ENCODE measurements around the gene AP3B1. TPM values are rescaled to one million over a fixed set of nuclear protein-coding genes. Genes with fewer than 3 reads are reported as not detected.

AP3B1 gene
- total and polyA plus RNA-seq, 12 donors, result 22.0 to 59.1 (median 34.3) TPM

- intact Hi-C loops (cut with DNase I), result no loop called here
- Histone ChIP-seq H3K27me3 (no peaks in the 10 kb centered on the region), H3K36me3 (replicated peaks in 1 of 2) (no peaks in the 10 kb centered on the region), H3K27ac (no peak overlapping the region), H3K4me3 (no peak overlapping the region), H3K9me3 (replicated peaks in 1 of 3) (no peaks in the 10 kb centered on the region), H3K4me1 (replicated peaks in 1 of 2) (peaks cover 0 to 8% of the 10 kb centered on the region in 2 donors)
- 90 to 92% (median 91%) methylated on average over 2 of the region's 2 CpGs for WGBS, 4 donors
- no peak for TF ChIP-seq POLR2A (IDR thresholded peaks at IDR 0.05)
- TF ChIP-seq, protein P1, sequence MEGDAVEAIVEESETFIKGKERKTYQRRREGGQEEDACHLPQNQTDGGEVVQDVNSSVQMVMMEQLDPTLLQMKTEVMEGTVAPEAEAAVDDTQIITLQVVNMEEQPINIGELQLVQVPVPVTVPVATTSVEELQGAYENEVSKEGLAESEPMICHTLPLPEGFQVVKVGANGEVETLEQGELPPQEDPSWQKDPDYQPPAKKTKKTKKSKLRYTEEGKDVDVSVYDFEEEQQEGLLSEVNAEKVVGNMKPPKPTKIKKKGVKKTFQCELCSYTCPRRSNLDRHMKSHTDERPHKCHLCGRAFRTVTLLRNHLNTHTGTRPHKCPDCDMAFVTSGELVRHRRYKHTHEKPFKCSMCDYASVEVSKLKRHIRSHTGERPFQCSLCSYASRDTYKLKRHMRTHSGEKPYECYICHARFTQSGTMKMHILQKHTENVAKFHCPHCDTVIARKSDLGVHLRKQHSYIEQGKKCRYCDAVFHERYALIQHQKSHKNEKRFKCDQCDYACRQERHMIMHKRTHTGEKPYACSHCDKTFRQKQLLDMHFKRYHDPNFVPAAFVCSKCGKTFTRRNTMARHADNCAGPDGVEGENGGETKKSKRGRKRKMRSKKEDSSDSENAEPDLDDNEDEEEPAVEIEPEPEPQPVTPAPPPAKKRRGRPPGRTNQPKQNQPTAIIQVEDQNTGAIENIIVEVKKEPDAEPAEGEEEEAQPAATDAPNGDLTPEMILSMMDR (IDR thresholded peaks at IDR 0.05), result no peak
- DNase-seq, result no peak
Measured at GRCh38 chr5:78236046-78236445, 58.5 kb downstream of the AP3B1 start.

DNA sequence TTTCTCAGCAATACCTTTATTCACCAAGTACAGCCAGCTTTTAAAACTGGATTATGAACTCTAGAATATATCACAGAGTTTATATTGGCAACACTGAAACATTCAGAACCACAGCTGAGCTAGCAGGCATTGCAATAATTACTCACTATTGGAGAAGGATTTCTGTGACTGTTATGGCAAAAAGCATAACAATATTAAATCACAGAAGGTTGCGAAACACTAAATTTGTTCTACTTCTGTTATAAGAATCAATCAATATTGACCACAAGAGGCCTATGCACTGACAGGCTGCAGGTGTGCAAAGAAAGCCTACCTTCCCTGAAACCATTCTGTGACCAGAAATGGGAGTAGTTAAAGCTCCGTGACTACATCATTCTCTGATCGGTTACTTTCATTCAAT, 59.2 kb downstream of the AP3B1 start:
- Histone ChIP-seq H3K4me1 (replicated peaks in 1 of 2) (peaks cover 0 to 8% of the 10 kb centered on the region in 2 donors), H3K27ac (no peak overlapping the region), H3K9me3 (replicated peaks in 1 of 3) (no peaks in the 10 kb centered on the region), H3K27me3 (no peaks in the 10 kb centered on the region), H3K36me3 (replicated peaks in 1 of 2) (no peaks in the 10 kb centered on the region), H3K4me3 (no peak overlapping the region)
- WGBS, 4 donors, result 77 to 91% (median 87%) methylated on average over 3 of the region's 3 CpGs
- intact Hi-C loops (cut with DNase I), result no loop called here
- TF ChIP-seq, protein P1 (IDR thresholded peaks at IDR 0.05), result no peak
- no peak for TF ChIP-seq POLR2A (IDR thresholded peaks at IDR 0.05)
- DNase-seq, result no peak

DNA sequence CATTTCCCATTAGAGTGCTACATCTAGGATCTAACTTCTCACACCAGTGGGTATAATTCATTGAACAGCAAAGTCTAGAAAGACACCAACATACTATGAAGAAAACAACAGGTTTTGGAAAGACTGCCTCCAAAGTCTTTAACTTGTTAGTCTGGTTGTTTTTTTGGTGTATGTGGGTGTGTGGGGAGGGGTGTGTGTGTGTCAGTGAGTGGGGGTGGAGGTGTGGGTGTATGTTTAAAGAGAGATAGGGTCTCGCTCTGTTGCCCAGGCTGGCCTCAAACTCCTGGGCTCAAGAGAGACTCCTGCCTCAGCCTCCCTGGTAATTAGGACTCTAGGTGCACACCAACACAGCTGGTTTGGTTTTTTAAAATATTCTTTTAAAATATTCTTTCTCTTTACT, 59.7 kb downstream of the AP3B1 start:
- Histone ChIP-seq H3K27me3 (no peaks in the 10 kb centered on the region), H3K4me3 (no peak overlapping the region), H3K4me1 (replicated peaks in 1 of 2) (peaks cover 0 to 8% of the 10 kb centered on the region in 2 donors), H3K9me3 (replicated peaks in 1 of 3) (no peaks in the 10 kb centered on the region), H3K27ac (no peak overlapping the region), H3K36me3 (replicated peaks in 1 of 2) (no peaks in the 10 kb centered on the region)
- TF ChIP-seq, protein P1 (IDR thresholded peaks at IDR 0.05), result no peak
- no peak for TF ChIP-seq POLR2A (IDR thresholded peaks at IDR 0.05)
- 85 to 100% (median 95%) methylated on average over 1 of the region's 1 CpG for WGBS, 4 donors
- DNase-seq, result no peak
- intact Hi-C loops (cut with DNase I), result no loop called here

DNA sequence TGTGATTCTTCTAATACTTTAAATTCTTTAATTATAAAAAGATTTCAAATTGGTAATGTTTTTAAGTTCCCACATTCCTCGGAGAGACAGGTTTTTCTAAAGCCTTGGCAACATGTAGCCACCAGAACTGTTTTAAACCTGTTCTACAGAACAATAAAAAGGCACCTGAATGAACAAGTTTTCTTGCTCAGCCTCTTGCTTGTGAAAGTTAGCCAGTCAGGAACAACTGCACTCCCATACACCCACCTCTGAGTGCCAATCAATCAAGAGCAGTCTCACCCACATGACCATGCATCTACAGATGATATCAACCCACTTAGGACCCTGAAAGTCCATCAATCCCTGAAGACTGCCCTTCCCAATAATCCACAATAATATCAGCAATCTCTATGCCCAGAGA, 62.3 kb downstream of the AP3B1 start:
- Histone ChIP-seq H3K4me3 (no peak overlapping the region), H3K27me3 (no peaks in the 10 kb centered on the region), H3K36me3 (replicated peaks in 1 of 2) (no peaks in the 10 kb centered on the region), H3K27ac (no peak overlapping the region), H3K9me3 (replicated peaks in 1 of 3) (no peaks in the 10 kb centered on the region), H3K4me1 (replicated peaks in 1 of 2) (peaks cover 0 to 8% of the 10 kb centered on the region in 2 donors)
- no peak for TF ChIP-seq POLR2A (IDR thresholded peaks at IDR 0.05)
- TF ChIP-seq, protein P1 (IDR thresholded peaks at IDR 0.05), result no peak
- no peak for DNase-seq
- 78 to 84% (median 82%) methylated on average over 1 of the region's 1 CpG for WGBS, 4 donors
- intact Hi-C loops (cut with DNase I), result no loop called here
